PC-9 (cell line): ENCODE measurements around the gene ATP8B1.

Source experiments
- EZH2 ChIP-seq: fragments of 200-600 bp; sonication (generic); IDR thresholded peaks from 2 replicates; pipeline ENCODE4 v1.8.0; 2017; ENCODE audit warnings: antibody characterized with exemption, low read depth
- TF ChIP-seq, protein P1 (sequence below): fragments of 200-600 bp; sonication (generic); conservative IDR thresholded peaks from 2 replicates; pipeline ENCODE4 v1.6.1; 2017; ENCODE audit warnings: mixed run types, antibody characterized with exemption, mild to moderate bottlenecking, moderate library complexity

DNA sequence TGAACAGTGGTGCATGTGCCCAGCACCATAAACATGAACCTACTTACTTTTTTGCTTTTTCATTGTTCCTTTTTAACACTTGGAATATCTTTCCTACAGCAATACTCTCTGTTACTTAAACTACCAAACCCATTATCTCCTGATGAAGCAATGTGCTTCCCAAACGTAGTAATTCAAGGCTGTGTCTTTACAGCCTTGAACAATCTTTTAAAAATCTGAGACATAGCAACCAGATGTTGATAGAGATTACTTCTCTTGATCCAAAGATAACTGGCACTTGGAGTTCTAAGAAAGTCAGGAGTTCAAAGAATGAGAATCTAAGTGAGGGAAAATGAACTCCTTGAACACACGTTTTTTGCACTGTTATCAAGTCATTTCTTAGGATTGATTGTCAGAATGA, 40.4 kb downstream of the ATP8B1 start:
- TF ChIP-seq, protein P1, sequence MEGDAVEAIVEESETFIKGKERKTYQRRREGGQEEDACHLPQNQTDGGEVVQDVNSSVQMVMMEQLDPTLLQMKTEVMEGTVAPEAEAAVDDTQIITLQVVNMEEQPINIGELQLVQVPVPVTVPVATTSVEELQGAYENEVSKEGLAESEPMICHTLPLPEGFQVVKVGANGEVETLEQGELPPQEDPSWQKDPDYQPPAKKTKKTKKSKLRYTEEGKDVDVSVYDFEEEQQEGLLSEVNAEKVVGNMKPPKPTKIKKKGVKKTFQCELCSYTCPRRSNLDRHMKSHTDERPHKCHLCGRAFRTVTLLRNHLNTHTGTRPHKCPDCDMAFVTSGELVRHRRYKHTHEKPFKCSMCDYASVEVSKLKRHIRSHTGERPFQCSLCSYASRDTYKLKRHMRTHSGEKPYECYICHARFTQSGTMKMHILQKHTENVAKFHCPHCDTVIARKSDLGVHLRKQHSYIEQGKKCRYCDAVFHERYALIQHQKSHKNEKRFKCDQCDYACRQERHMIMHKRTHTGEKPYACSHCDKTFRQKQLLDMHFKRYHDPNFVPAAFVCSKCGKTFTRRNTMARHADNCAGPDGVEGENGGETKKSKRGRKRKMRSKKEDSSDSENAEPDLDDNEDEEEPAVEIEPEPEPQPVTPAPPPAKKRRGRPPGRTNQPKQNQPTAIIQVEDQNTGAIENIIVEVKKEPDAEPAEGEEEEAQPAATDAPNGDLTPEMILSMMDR: no peak
- no peak for TF ChIP-seq EZH2
